ENCODE data around the gene CDK13. TPM values are rescaled to one million over a fixed set of nuclear protein-coding genes. Genes with fewer than 3 reads are reported as not detected.

CDK13 gene
- total RNA-seq, 1 experiment from 2014 or later = 52.2 TPM

GRCh38 chr7:40097728-40098127 lies 147.7 kb downstream of the CDK13 start:
- H2BK15ac ChIP-seq (ENCODE audit: low read depth, low read length) = no peak overlapping the region
- H3K9me3 Mint-ChIP-seq = no peaks in the 10 kb centered on the region
- no CpG with 5 or more reads among the region's 2 CpGs for WGBS (ENCODE audit: extremely low coverage, insufficient read length, low lambda C conversion rate)

More at GRCh38 chr7:40097728-40098127, 147.7 kb downstream of the CDK13 start:
- Histone ChIP-seq H3K4me1 (ENCODE audit: insufficient read depth, low read length) (no peaks in the 10 kb centered on the region; the same call in 1 of the 2 replicates), H3K27me3 (ENCODE audit: insufficient read depth, low read length) (no peaks in the 10 kb centered on the region), H4K5ac (ENCODE audit: insufficient read length, low read depth, low read length) (no peak overlapping the region), H4K91ac (ENCODE audit: insufficient read length, low read depth, low read length) (no peak overlapping the region), H3K79me2 (ENCODE audit: insufficient read depth, low read length) (no peaks in the 10 kb centered on the region), H4K20me1 (ENCODE audit: control insufficient read depth, insufficient read depth, insufficient read length) (no peaks in the 10 kb centered on the region), H2BK20ac (ENCODE audit: low read depth, low read length, poor library complexity, severe bottlenecking) (no peak overlapping the region), H2BK12ac (ENCODE audit: insufficient read length, low read depth, low read length) (no peak overlapping the region), H3T11ph (ENCODE audit: low read length) (no peak overlapping the region), H3K23me2 (ENCODE audit: insufficient read length, low read depth, low read length, poor library complexity, severe bottlenecking) (no peaks in the 10 kb centered on the region), H2BK5ac (ENCODE audit: insufficient read length, low read length) (no peak overlapping the region), H3K27ac (ENCODE audit: insufficient read length, low read depth, low read length) (no peak overlapping the region), H3K4me2 (ENCODE audit: insufficient read depth, insufficient read length, low read length) (no peak overlapping the region), H2BK120ac (ENCODE audit: low read depth, low read length, poor library complexity, severe bottlenecking) (no peak overlapping the region), H3K23ac (ENCODE audit: insufficient read length, low read depth, low read length) (no peak overlapping the region), H3K9me3 (ENCODE audit: control insufficient read depth, low read depth, low read length) (no peaks in the 10 kb centered on the region), H3K56ac (ENCODE audit: insufficient read length, low read depth, low read length) (no peak overlapping the region), H3K9ac (ENCODE audit: extremely low read depth, insufficient read length, low read length) (no peak overlapping the region), H3K14ac (ENCODE audit: insufficient read depth, low read length) (no peak overlapping the region), H4K8ac (replicated peaks; ENCODE audit: insufficient read length, low read depth, low read length) (no peak overlapping the region), H2AFZ (ENCODE audit: low read length) (no peak overlapping the region), H3K18ac (ENCODE audit: insufficient read length, low read depth, low read length) (no peak overlapping the region), H2AK5ac (ENCODE audit: insufficient read length, low read length) (no peak overlapping the region), H3K4ac (ENCODE audit: low read depth, low read length) (no peak overlapping the region), H3K79me1 (ENCODE audit: insufficient read depth, low read depth, low read length, poor library complexity, severe bottlenecking) (no peaks in the 10 kb centered on the region)
- peaks cover 4 to 27% (median 15%) of the 10 kb centered on the region in 3 experiments; a peak in 6 of 7 replicates for H3K36me3 Mint-ChIP-seq (ENCODE audit: insufficient read depth in 1 of 3, low read depth in 3 of 3)
- DNase-seq = no peak
- H3K4me1 Mint-ChIP-seq = peaks cover 13 to 22% of the 10 kb centered on the region in 2 experiments
- H3K27ac Mint-ChIP-seq = peak overlapping the region in 1 of 3 experiments; percentile 56; a peak in 1 of 7 replicates
- H3K4me3 Mint-ChIP-seq = no peak overlapping the region
- no peaks in the 10 kb centered on the region for H3K27me3 Mint-ChIP-seq (ENCODE audit: low read depth)
- TF ChIP-seq, protein P1, sequence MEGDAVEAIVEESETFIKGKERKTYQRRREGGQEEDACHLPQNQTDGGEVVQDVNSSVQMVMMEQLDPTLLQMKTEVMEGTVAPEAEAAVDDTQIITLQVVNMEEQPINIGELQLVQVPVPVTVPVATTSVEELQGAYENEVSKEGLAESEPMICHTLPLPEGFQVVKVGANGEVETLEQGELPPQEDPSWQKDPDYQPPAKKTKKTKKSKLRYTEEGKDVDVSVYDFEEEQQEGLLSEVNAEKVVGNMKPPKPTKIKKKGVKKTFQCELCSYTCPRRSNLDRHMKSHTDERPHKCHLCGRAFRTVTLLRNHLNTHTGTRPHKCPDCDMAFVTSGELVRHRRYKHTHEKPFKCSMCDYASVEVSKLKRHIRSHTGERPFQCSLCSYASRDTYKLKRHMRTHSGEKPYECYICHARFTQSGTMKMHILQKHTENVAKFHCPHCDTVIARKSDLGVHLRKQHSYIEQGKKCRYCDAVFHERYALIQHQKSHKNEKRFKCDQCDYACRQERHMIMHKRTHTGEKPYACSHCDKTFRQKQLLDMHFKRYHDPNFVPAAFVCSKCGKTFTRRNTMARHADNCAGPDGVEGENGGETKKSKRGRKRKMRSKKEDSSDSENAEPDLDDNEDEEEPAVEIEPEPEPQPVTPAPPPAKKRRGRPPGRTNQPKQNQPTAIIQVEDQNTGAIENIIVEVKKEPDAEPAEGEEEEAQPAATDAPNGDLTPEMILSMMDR (conservative IDR thresholded peaks at IDR 0.05) = no peak
